Hindlimb muscle (tissue), 1 donor: ENCODE results near the gene TNFSF11. TPM values are rescaled to one million over a fixed set of nuclear protein-coding genes. Genes with fewer than 3 reads are reported as not detected.

Experiments
- DNase-seq: peaks from one replicate; pipeline ENCODE4 v3.0.0-alpha.2; 2013
- polyA plus RNA-seq: library from polyadenylated mRNA; unstranded; fragments of 120-200 nt; gene quantifications from one replicate; pipeline ENCODE4 v1.2.1, GENCODE V29; 2013; ENCODE audit not compliant: insufficient read length

Gene TNFSF11
- polyA plus RNA-seq, 1 donor, result not detected

DNA sequence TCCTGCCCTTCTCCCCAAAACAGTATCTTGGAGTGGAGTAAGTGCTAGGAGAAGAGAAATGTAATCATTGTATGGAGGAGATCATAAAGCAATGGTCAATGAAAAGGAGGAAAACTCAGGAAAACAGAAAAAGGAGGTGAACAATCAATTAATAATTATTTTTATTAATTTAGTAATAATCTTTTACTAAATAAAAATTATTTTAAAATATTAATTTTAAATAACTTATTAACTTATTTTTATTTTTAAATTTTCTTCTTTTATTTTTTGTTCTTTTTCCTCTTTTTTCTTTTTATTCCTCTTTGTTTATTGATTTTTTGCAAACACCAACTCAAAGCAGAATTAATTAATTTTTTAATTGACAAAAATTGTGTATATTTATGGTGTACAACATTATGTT, 80.3 kb downstream of the TNFSF11 start:
- DNase-seq, result no peak

DNA sequence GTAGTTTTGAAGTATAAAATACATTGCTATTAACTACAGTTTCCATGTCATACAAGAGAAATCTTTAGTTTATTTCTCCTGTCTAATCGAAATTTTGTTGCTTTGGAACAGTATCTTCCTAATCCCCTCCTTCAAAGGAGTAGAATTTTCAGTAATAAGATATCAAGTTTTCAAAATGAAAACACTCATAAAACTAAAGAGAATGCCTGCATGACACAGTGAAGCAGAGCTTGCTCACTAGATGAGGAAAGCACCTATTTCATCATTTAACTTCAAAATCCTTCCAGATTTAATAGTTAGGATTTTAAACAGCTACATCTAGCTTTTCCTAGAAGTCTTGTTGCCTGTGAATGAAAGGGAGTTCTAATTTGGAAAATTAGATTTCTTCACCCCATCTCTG, 80.8 kb downstream of the TNFSF11 start:
- no peak for DNase-seq

DNA sequence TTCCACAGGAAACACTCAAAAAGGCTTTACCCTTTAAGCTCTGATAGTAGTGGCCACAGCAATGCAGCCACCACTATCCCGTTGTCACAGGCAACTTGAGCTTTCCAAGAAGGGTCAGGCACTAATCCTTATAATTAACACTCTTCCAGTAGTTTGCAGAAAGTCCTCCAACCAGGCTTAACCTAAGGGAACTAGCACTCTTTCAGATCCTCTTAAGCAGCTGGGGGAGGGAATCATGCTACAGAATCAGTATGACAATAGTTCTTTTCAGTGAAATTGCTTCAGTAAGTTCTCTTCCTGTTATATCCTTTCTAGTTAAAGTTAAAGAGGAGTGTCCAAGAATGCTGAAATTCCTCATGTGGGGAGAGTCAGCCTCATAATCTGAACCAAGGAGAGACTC, 82.2 kb downstream of the TNFSF11 start:
- DNase-seq, result no peak

DNA sequence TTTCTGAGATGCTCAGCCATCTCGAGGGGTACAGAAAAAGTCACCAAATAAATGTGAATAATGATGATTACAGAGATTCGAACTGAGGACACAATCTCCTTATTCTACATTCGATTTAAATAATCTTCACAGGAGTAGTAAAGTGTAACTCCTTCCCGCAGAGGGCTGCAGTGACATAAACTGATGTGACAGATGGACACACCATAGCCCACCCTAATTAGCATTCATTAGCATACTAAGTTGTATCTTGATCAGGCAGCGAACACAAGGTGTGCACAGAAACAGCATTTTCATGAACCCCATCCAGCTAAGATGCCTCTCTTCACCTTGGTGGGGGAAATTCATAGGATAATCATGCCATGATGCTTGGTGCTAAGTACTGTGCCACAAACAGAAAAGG, 83.0 kb downstream of the TNFSF11 start:
- DNase-seq, result no peak

Other genes starting within 250 kb of the TNFSF11 start
- gene FAM216B, start 207.4 kb downstream of the TNFSF11 start, polyA plus RNA-seq, result 0.06 TPM